ENCODE results near the gene CPNE4. TPM values are rescaled to one million over a fixed set of nuclear protein-coding genes. Genes with fewer than 3 reads are reported as not detected.
"Not testable (repeated sequence)": the region's sequence is repeated elsewhere in the genome, so short reads cannot be mapped to it uniquely, and the experiment has no call there.

Gene CPNE4
- total RNA-seq, result 0.05 and 0.35 TPM in 2 replicates

- DNase-seq (ENCODE audit: low read depth), result peak; percentile 52
Measured at GRCh38 chr3:132034486-132035464, at the start of gene CPNE4. Gene CPNE4, minus strand, starts transcription at chr3:132035014.

GRCh38 chr3:132083583-132084279 is 48.9 kb upstream of the CPNE4 start:
- DNase-seq (ENCODE audit: low read depth), result peak; percentile 79

- DNase-seq (ENCODE audit: low read depth), result peak; percentile 42
Measured at GRCh38 chr3:132083159-132083558, 48.3 kb upstream of the CPNE4 start.

GRCh38 chr3:132079147-132079546 is 44.3 kb upstream of the CPNE4 start:
- no peak for DNase-seq (ENCODE audit: low read depth)

- no peak for DNase-seq (ENCODE audit: low read depth)
Measured at GRCh38 chr3:132073771-132074170, 39.0 kb upstream of the CPNE4 start.

GRCh38 chr3:132071043-132071442 is 36.2 kb upstream of the CPNE4 start:
- no peak for DNase-seq (ENCODE audit: low read depth)

GRCh38 chr3:132064114-132064513 is 29.3 kb upstream of the CPNE4 start:
- no peak for DNase-seq (ENCODE audit: low read depth)

- DNase-seq (ENCODE audit: low read depth), result no peak
Measured at GRCh38 chr3:132062535-132062934, 27.7 kb upstream of the CPNE4 start.

GRCh38 chr3:132055872-132056271 is 21.1 kb upstream of the CPNE4 start:
- no peak for DNase-seq (ENCODE audit: low read depth)

GRCh38 chr3:132047209-132047608 is 12.4 kb upstream of the CPNE4 start:
- no peak for DNase-seq (ENCODE audit: low read depth)

- DNase-seq (ENCODE audit: low read depth), result not testable (repeated sequence)
Measured at GRCh38 chr3:132044874-132045273, 10.1 kb upstream of the CPNE4 start.

- DNase-seq (ENCODE audit: low read depth), result no peak
Measured at GRCh38 chr3:132042681-132043080, 7.9 kb upstream of the CPNE4 start.

GRCh38 chr3:132038198-132038825 is 3.5 kb upstream of the CPNE4 start:
- peak; percentile 42 for DNase-seq (ENCODE audit: low read depth)

GRCh38 chr3:132037581-132037980 is 2.8 kb upstream of the CPNE4 start:
- DNase-seq (ENCODE audit: low read depth), result no peak

GRCh38 chr3:132037056-132037455 is 2.2 kb upstream of the CPNE4 start:
- DNase-seq (ENCODE audit: low read depth), result no peak

- no peak for DNase-seq (ENCODE audit: low read depth)
Measured at GRCh38 chr3:132034097-132034485, 723 bp downstream of the CPNE4 start.

- DNase-seq (ENCODE audit: low read depth), result no peak
Measured at GRCh38 chr3:132033471-132033870, 1.3 kb downstream of the CPNE4 start.

GRCh38 chr3:132032959-132033358 is 1.9 kb downstream of the CPNE4 start:
- no peak for DNase-seq (ENCODE audit: low read depth)

GRCh38 chr3:132029182-132029902 is 5.5 kb downstream of the CPNE4 start:
- peak; percentile 63 for DNase-seq (ENCODE audit: low read depth)

GRCh38 chr3:132022914-132023313 is 11.9 kb downstream of the CPNE4 start:
- DNase-seq (ENCODE audit: low read depth), result no peak

GRCh38 chr3:132020058-132020457 is 14.8 kb downstream of the CPNE4 start:
- DNase-seq (ENCODE audit: low read depth), result no peak

GRCh38 chr3:132017137-132017536 is 17.7 kb downstream of the CPNE4 start:
- no peak for DNase-seq (ENCODE audit: low read depth)
